ENCODE measurements around the gene S100A12.

Gene S100A12

DNA sequence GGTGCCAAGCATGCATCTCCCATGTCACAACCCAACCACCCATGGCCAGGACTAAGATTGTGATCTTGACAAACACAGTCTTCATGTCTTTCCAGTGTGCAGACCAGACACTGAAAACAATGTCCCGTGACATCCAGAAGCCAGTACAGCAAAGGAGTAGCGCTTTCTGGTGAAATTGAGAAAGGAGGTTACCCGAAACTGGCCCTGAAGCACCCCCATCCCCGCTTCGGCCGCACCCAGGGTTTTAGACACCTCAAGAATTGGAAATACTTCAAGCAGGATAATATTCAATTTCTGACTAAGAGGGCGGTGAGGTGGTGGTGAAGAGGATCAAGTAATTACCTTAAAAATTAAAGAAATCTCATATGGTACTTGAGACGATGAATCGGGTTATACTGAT lies 26.0 kb upstream of the S100A12 start:
- Mint-ChIP-seq H3K27ac (no peak overlapping the region), H3K9me3 (no peaks in the 10 kb centered on the region), H3K4me3 (no peak overlapping the region), H3K27me3 (no peaks in the 10 kb centered on the region), H3K4me1 (peaks cover 2% of the 10 kb centered on the region)
- ATAC-seq = no peak
- no peak for DNase-seq

DNA sequence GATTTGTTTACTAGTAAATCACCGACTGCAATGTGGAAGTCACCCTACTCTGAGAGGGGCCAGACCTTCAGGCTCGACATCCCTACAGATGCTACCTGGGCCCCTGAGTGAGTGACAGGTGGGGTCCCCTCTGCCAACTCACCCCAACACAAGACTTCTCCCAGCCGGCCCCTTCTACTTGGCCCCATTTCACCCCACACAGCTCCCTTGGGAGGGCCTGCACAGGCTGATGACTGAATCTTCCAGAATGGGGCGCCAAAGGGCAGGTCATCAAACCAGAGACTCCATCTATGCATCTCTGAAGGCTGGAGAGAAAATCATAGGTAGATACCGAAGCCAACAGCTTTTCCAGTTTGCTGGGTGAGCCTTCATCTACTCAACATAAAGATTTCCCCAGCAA lies 24.8 kb upstream of the S100A12 start:
- no peaks in the 10 kb centered on the region for H3K4me1 Mint-ChIP-seq
- H3K4me3 Mint-ChIP-seq = no peak overlapping the region
- H3K27me3 Mint-ChIP-seq = peaks cover 9% of the 10 kb centered on the region
- DNase-seq = no peak
- ATAC-seq = no peak
- H3K9me3 Mint-ChIP-seq = no peaks in the 10 kb centered on the region
- no peak overlapping the region for H3K27ac Mint-ChIP-seq

- ATAC-seq (no peak), DNase-seq (no peak)
- Mint-ChIP-seq H3K9me3 (no peaks in the 10 kb centered on the region), H3K4me3 (no peak overlapping the region), H3K27ac (no peak overlapping the region), H3K4me1 (no peaks in the 10 kb centered on the region), H3K27me3 (peaks cover 12% of the 10 kb centered on the region)
Measured at GRCh38 chr1:153399401-153400055, 24.1 kb upstream of the S100A12 start.

GRCh38 chr1:153397924-153398651 lies 22.7 kb upstream of the S100A12 start:
- H3K27me3 Mint-ChIP-seq = peaks cover 16% of the 10 kb centered on the region
- no peak overlapping the region for H3K4me3 Mint-ChIP-seq
- H3K27ac Mint-ChIP-seq = no peak overlapping the region
- ATAC-seq (no peak), DNase-seq (no peak)
- no peaks in the 10 kb centered on the region for H3K9me3 Mint-ChIP-seq
- H3K4me1 Mint-ChIP-seq = no peaks in the 10 kb centered on the region

- DNase-seq (no peak), ATAC-seq (no peak)
- no peak overlapping the region for H3K27ac Mint-ChIP-seq
- H3K9me3 Mint-ChIP-seq = no peaks in the 10 kb centered on the region
- H3K4me3 Mint-ChIP-seq = no peak overlapping the region
- H3K4me1 Mint-ChIP-seq = no peaks in the 10 kb centered on the region
- H3K27me3 Mint-ChIP-seq = peaks cover 20% of the 10 kb centered on the region
Measured at GRCh38 chr1:153397051-153397923, 21.9 kb upstream of the S100A12 start.

DNA sequence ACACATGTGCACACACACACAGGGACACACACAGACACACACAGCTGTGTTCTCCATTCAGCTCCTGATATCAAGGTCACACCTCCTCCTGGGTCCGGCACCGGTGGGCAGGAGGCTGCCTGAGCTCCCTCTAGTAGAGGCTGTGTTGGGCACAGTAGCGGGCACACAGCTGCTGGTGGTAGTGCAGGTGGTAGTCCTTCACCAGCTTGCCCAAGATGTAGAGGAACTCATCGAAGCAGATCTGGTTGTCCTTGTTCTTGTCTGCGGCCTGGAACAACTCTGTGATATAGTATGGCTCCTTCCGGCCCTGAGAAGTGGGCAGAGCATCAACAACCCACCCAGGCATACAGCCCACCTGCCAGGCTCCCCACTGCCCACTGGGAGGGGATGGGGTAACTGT lies 21.0 kb upstream of the S100A12 start:
- peaks cover 20% of the 10 kb centered on the region for H3K27me3 Mint-ChIP-seq
- DNase-seq (no peak), ATAC-seq (no peak)
- H3K4me3 Mint-ChIP-seq = no peak overlapping the region
- no peaks in the 10 kb centered on the region for H3K4me1 Mint-ChIP-seq
- H3K27ac Mint-ChIP-seq = no peak overlapping the region
- no peaks in the 10 kb centered on the region for H3K9me3 Mint-ChIP-seq

- DNase-seq = no peak
- no peaks in the 10 kb centered on the region for H3K9me3 Mint-ChIP-seq
- peaks cover 20% of the 10 kb centered on the region for H3K27me3 Mint-ChIP-seq
- no peak for ATAC-seq
- H3K27ac Mint-ChIP-seq = no peak overlapping the region
- no peak overlapping the region for H3K4me3 Mint-ChIP-seq
- no peaks in the 10 kb centered on the region for H3K4me1 Mint-ChIP-seq
Measured at GRCh38 chr1:153395776-153396175, 20.4 kb upstream of the S100A12 start.

DNA sequence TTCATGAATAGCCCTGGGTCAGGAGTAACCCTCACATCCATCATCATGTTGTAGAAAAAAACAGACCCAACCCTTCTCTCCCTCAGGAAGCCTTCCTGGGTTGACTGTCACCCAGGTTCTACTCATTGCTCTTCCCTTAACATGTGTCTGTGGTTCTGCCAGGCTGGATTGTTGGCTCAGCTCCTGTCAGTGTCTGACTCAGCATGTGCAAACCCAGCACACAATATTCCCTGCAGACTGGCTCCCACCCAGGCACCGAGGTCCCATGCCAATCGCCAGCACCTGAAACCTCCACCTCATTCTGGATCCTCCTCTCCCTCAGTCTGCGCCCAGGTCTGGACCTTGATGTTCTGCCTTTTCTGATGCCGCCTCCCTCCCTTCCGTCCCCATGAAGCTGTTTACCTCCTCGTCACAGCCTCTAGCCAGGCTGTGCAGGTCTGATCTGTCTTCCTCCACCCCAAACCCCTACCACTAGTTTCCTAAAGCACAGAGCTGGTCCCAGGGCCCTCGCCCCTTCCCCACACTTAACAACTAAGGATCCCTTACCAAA lies 19.8 kb upstream of the S100A12 start:
- ATAC-seq = no peak
- no peaks in the 10 kb centered on the region for H3K4me1 Mint-ChIP-seq
- DNase-seq = no peak
- no peak overlapping the region for H3K27ac Mint-ChIP-seq
- H3K27me3 Mint-ChIP-seq = peaks cover 20% of the 10 kb centered on the region
- no peaks in the 10 kb centered on the region for H3K9me3 Mint-ChIP-seq
- no peak overlapping the region for H3K4me3 Mint-ChIP-seq

- no peaks in the 10 kb centered on the region for H3K9me3 Mint-ChIP-seq
- no peak for DNase-seq
- ATAC-seq = no peak
- H3K27ac Mint-ChIP-seq = no peak overlapping the region
- peaks cover 20% of the 10 kb centered on the region for H3K27me3 Mint-ChIP-seq
- H3K4me3 Mint-ChIP-seq = no peak overlapping the region
- H3K4me1 Mint-ChIP-seq = no peaks in the 10 kb centered on the region
Measured at GRCh38 chr1:153394391-153394790, 19.0 kb upstream of the S100A12 start.

GRCh38 chr1:153393926-153394325 lies 18.5 kb upstream of the S100A12 start:
- no peak for DNase-seq
- Mint-ChIP-seq H3K4me1 (no peaks in the 10 kb centered on the region), H3K27ac (no peak overlapping the region), H3K9me3 (no peaks in the 10 kb centered on the region), H3K4me3 (no peak overlapping the region), H3K27me3 (peaks cover 20% of the 10 kb centered on the region)
- no peak for ATAC-seq

DNA sequence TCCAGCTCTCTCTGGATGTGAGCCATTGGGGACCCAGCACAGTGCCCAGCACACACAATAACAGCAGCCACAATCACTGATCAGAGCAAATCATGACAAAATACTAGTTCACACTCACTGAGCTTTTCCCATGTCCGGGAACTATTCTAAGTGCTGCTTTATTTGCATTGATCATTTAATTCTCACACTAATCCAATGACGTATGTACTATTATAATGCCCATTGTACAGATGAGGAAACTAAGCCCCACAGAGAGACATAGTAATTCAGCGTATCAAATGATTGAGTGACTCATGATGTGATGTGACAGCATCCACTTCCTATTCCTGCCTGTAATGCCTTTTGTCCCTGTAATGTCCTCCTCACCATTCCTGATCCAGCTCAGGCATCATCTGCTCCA lies 17.4 kb upstream of the S100A12 start:
- Mint-ChIP-seq H3K4me3 (no peak overlapping the region), H3K27me3 (peaks cover 20% of the 10 kb centered on the region), H3K4me1 (no peaks in the 10 kb centered on the region), H3K9me3 (no peaks in the 10 kb centered on the region), H3K27ac (no peak overlapping the region)
- no peak for DNase-seq
- ATAC-seq = no peak

DNA sequence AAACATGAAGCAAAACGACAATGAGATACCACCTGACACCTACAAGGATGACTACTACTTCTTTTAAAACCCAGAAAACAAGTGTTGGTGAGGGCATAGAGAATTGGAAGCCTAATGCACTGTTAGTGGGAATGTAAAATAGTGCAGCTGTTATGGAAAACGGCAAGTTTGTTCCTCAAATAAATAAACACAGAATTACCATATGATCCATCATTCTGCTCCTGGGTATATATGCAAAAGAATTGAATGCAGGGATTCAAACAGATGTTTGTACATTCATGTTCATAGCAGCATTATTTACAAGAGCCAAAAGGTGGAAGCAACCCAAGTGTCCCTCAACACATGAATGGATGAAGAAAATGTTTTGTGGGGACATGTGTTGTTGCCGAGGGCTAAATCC lies 16.8 kb upstream of the S100A12 start:
- Mint-ChIP-seq H3K27ac (no peak overlapping the region), H3K4me1 (no peaks in the 10 kb centered on the region), H3K27me3 (peaks cover 20% of the 10 kb centered on the region), H3K9me3 (no peaks in the 10 kb centered on the region), H3K4me3 (no peak overlapping the region)
- DNase-seq = no peak
- no peak for ATAC-seq

DNA sequence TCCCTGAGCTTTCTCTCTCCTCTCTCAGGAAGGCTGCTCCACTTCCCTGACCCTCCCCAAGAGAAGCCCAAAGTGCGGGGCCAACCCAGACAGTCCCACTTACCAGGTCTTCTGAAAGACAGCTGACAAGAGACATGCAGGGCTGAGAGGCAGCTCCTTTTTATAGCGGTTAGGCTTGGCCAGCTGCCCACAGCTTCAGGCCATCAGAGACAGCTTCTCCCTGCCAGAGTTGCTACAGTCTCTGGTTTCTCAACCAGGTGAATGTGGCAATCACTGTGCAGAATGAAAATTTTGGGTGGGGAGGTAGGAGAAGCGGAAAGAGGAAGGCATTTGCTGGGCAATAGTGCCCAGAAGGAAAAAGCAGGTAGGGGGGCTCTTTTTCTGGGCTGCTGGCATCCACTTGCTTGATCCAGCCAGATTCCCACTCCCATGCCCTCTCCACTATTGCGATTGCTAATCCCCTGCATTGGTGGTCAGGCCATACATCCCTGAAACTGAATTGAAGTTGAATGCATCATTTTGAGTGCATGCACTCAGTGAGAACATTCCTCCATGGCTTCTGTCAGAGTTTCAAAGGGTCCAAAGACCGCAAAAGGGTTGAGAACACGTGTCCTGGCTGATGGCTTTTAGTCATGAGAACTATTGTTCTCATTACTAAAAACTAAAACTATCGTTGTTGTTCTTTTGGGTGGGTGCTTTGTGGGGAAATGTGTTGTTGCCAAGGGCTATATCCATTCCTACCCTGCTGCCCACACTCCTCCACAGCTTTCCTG lies 15.7 kb upstream of the S100A12 start, which contains the start of gene S100A8:
Gene S100A8 (minus strand): TSS at position 136 of the 773 bp plus-strand sequence. CDS start 538 bp downstream, outside the sequence.
- DNase-seq (no peak), ATAC-seq (no peak)
- Mint-ChIP-seq H3K27me3 (peaks cover 20% of the 10 kb centered on the region), H3K9me3 (no peaks in the 10 kb centered on the region), H3K4me1 (peaks cover 5% of the 10 kb centered on the region), H3K4me3 (no peak within 1 kb of the TSS), H3K27ac (no peak within 1 kb of the TSS)

DNA sequence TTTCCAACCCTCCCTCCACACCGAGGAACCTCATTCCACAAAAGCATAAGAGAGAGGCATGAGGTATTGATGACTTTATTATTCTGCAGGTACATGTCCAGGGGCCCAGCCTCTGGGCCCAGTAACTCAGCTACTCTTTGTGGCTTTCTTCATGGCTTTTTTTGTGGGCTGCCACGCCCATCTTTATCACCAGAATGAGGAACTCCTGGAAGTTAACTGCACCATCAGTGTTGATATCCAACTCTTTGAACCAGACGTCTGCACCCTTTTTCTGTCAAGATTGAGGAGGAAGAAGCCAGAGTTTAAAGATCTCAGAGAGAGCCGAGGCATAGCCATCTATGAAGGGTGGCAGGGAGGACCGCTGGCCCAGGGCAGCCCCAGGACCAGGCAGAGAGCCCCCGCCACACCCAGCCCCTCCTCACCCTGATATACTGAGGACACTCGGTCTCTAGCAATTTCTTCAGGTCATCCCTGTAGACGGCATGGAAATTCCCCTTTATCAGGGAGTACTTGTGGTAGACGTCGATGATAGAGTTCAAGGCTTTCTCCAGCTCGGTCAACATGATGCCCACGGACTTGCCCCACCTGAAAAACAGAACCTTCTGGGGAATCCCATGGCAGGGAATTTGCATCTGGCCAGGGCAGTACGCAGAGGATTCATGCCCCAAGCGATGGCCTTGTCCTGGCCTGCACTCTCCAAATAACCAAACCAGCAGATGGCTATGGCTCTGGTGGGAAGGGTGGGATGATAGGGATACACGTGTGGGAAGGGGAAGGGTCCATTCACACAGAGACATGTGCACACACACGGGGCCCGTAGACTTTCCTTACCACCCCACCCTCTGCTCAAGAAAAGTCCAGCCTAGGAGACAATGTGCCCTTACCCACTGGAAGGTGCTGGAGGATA lies 14.8 kb upstream of the S100A12 start:
- H3K27ac Mint-ChIP-seq = no peak overlapping the region
- DNase-seq (no peak), ATAC-seq (no peak)
- no peak overlapping the region for H3K4me3 Mint-ChIP-seq
- no peaks in the 10 kb centered on the region for H3K9me3 Mint-ChIP-seq
- peaks cover 5% of the 10 kb centered on the region for H3K4me1 Mint-ChIP-seq
- H3K27me3 Mint-ChIP-seq = peaks cover 11% of the 10 kb centered on the region
